ENCODE data around the gene FAM47E.
A peak's percentile ranks its signal among the peaks of the same experiment; 100 is the strongest.

The FAM47E gene

DNA sequence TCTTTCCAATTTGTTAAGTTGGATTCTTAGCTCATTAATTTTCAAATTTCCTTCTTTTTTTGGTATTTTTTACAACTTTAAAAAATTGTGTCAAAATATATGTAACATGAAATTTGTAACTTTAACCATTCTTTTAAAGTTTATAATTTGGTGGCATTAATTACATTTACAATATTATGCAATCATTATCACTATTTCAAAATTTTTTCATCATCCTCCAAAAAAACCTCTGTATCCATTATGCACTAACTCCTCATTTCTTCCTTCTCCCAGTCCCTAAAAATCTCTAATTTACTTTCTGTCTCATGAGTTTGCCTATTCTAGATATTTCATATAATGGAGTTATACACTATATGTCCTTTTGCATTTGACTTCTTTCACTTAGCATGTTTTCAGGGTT, 4.7 kb upstream of the FAM47E start:
- Histone ChIP-seq H3K4me1 (ENCODE audit: insufficient read depth, poor library complexity, severe bottlenecking) (peaks cover 6% of the 10 kb centered on the region), H3K9me3 (ENCODE audit: severe bottlenecking) (no peaks in the 10 kb centered on the region), H3K36me3 (ENCODE audit: low read depth) (no peaks in the 10 kb centered on the region), H3K4me3 (ENCODE audit: severe bottlenecking) (no peak overlapping the region), H3K27ac (ENCODE audit: poor library complexity, severe bottlenecking) (no peak overlapping the region), H3K27me3 (ENCODE audit: insufficient read depth, poor library complexity, severe bottlenecking) (peaks cover 4% of the 10 kb centered on the region)
- no peak for ATAC-seq (ENCODE audit: low read depth)
- TF ChIP-seq, protein P1, sequence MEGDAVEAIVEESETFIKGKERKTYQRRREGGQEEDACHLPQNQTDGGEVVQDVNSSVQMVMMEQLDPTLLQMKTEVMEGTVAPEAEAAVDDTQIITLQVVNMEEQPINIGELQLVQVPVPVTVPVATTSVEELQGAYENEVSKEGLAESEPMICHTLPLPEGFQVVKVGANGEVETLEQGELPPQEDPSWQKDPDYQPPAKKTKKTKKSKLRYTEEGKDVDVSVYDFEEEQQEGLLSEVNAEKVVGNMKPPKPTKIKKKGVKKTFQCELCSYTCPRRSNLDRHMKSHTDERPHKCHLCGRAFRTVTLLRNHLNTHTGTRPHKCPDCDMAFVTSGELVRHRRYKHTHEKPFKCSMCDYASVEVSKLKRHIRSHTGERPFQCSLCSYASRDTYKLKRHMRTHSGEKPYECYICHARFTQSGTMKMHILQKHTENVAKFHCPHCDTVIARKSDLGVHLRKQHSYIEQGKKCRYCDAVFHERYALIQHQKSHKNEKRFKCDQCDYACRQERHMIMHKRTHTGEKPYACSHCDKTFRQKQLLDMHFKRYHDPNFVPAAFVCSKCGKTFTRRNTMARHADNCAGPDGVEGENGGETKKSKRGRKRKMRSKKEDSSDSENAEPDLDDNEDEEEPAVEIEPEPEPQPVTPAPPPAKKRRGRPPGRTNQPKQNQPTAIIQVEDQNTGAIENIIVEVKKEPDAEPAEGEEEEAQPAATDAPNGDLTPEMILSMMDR (IDR thresholded peaks at IDR 0.05; ENCODE audit: poor library complexity, severe bottlenecking): no peak
- DNase-seq (ENCODE audit: low spot score): no peak

DNA sequence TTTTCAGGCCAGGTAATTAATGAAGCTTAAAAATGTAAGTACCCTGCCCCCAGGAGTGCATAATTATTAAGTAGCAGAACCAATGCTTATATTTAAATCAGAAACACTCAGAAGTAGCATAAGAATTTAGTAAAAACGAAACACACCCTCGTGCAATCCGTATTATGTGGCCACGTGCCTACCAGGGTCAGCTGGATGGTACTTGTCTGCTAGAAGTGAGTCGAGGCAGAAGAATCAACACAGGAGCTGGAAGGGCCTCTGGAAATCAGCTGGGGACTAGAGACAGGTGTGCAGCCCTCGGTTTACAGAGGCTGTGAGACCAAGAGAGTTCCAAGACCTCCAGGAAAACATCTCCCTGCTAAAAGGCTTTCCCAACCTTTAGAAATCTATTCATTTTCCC, 559 bp upstream of the FAM47E start:
- no peaks in the 10 kb centered on the region for H3K9me3 ChIP-seq (ENCODE audit: severe bottlenecking)
- no peak overlapping the region for H3K27ac ChIP-seq (ENCODE audit: poor library complexity, severe bottlenecking)
- H3K4me1 ChIP-seq (ENCODE audit: insufficient read depth, poor library complexity, severe bottlenecking): peaks cover 6% of the 10 kb centered on the region
- peak overlapping the region; percentile 40 for H3K4me3 ChIP-seq (ENCODE audit: severe bottlenecking)
- ATAC-seq (ENCODE audit: low read depth) (0 out of 3 replicates have a peak, but pooled peaks have one; percentile 10), DNase-seq (ENCODE audit: low spot score) (no peak)
- TF ChIP-seq, protein P1 (IDR thresholded peaks at IDR 0.05; ENCODE audit: poor library complexity, severe bottlenecking): no peak
- H3K27me3 ChIP-seq (ENCODE audit: insufficient read depth, poor library complexity, severe bottlenecking): peaks cover 4% of the 10 kb centered on the region
- no peaks in the 10 kb centered on the region for H3K36me3 ChIP-seq (ENCODE audit: low read depth)

DNA sequence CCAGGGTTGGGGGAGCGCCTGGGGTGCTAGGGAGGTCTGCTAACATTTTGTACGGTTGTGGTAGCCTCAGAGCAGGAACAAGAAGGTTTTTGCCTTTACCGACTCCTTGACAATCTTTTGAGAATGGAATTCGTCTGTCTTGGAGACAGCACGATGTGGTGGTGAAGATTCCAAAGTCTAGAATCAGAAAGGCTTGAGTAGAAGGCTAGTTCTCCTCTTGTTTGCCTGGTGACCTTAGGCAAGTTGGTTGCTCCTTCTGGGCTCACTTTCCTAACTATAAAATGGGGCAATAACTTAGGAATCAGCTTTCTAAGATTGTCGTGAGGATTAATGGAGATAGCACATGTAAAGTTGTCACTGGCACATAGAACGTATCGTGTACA, 741 bp downstream of the FAM47E start:
- H3K4me1 ChIP-seq (ENCODE audit: insufficient read depth, poor library complexity, severe bottlenecking): peaks cover 6% of the 10 kb centered on the region
- DNase-seq (ENCODE audit: low spot score): no peak
- no peak for ATAC-seq (ENCODE audit: low read depth)
- TF ChIP-seq, protein P1 (IDR thresholded peaks at IDR 0.05; ENCODE audit: poor library complexity, severe bottlenecking): no peak
- H3K36me3 ChIP-seq (ENCODE audit: low read depth): no peaks in the 10 kb centered on the region
- H3K27me3 ChIP-seq (ENCODE audit: insufficient read depth, poor library complexity, severe bottlenecking): peaks cover 4% of the 10 kb centered on the region
- H3K9me3 ChIP-seq (ENCODE audit: severe bottlenecking): no peaks in the 10 kb centered on the region
- H3K4me3 ChIP-seq (ENCODE audit: severe bottlenecking): no peak overlapping the region
- no peak overlapping the region for H3K27ac ChIP-seq (ENCODE audit: poor library complexity, severe bottlenecking)

GRCh38 chr4:76253511-76253910, 2.0 kb downstream of the FAM47E start:
- H3K4me3 ChIP-seq (ENCODE audit: severe bottlenecking): no peak overlapping the region
- H3K27me3 ChIP-seq (ENCODE audit: insufficient read depth, poor library complexity, severe bottlenecking): peaks cover 4% of the 10 kb centered on the region
- no peak for ATAC-seq (ENCODE audit: low read depth)
- no peak overlapping the region for H3K27ac ChIP-seq (ENCODE audit: poor library complexity, severe bottlenecking)
- TF ChIP-seq, protein P1 (IDR thresholded peaks at IDR 0.05; ENCODE audit: poor library complexity, severe bottlenecking): no peak
- no peaks in the 10 kb centered on the region for H3K36me3 ChIP-seq (ENCODE audit: low read depth)
- peaks cover 6% of the 10 kb centered on the region for H3K4me1 ChIP-seq (ENCODE audit: insufficient read depth, poor library complexity, severe bottlenecking)
- DNase-seq (ENCODE audit: low spot score): no peak
- H3K9me3 ChIP-seq (ENCODE audit: severe bottlenecking): no peaks in the 10 kb centered on the region

DNA sequence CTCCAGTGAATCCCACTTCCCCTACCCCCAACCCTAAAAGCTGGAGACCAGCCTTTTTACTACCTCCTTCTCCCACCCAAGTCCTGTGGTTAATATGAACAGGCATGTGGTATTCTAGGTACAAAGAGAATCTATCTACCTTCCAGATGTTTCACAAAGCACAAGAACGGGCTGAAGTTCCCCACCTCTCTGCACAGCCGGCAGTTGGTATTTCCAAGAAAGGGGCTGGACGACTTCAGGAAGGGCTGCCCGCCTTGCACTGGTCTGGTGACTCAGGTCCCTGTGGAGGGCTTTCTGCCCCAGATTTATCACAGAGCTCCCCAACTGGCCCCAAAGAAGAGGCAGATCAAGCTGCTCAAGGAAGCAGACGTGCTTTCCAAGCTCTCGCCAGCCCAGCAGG, 4.5 kb downstream of the FAM47E start:
- Histone ChIP-seq H3K9me3 (ENCODE audit: severe bottlenecking) (peaks cover 6% of the 10 kb centered on the region), H3K27ac (ENCODE audit: poor library complexity, severe bottlenecking) (no peak overlapping the region), H3K4me3 (ENCODE audit: severe bottlenecking) (no peak overlapping the region), H3K36me3 (ENCODE audit: low read depth) (no peaks in the 10 kb centered on the region), H3K27me3 (ENCODE audit: insufficient read depth, poor library complexity, severe bottlenecking) (peaks cover 3% of the 10 kb centered on the region), H3K4me1 (ENCODE audit: insufficient read depth, poor library complexity, severe bottlenecking) (peaks cover 1% of the 10 kb centered on the region)
- TF ChIP-seq, protein P1 (IDR thresholded peaks at IDR 0.05; ENCODE audit: poor library complexity, severe bottlenecking): no peak
- ATAC-seq (ENCODE audit: low read depth) (no peak), DNase-seq (ENCODE audit: low spot score) (no peak)

Data from RWPE2 (cell line).